Measurements from ENCODE around the gene ARMC8.

Gene ARMC8

DNA sequence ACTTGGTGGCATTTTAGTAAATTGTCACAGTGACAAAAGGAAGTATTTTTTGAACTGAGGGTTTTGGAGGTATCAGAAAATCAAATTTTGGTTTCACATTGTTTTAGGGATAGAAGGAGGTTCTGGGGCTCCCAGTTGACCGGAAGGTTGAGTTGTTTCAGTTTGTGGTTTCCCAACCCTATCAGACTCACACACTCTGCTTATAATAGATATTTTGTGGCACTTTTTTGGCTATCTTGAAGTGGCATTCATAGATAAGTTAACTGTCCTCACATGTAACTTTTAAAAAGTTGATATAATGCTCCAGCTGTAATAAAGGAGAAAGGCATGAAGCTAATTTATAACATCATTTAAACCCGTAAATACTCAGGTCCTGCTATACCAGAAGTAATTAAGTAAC lies 12.8 kb downstream of the ARMC8 start:
- DNase-seq = no peak

DNA sequence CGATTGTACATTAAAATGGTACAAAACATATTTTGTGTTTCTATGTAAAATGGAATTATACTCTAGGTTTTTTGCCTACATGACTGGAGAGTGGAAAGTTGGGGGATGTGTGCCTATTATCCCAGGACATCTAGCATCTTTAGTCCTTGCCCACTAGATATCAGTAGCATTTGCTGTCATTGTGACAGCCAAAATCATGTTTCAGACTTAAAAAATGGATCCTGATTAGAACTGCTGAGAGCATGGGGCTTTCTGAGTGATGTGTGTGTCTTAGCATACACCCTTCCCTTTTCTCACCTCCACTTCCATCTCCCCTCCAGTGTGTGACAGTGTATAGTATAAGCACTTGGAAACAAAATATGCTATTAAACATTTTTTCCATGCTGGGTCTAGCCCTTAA lies 13.3 kb downstream of the ARMC8 start:
- DNase-seq = no peak

DNA sequence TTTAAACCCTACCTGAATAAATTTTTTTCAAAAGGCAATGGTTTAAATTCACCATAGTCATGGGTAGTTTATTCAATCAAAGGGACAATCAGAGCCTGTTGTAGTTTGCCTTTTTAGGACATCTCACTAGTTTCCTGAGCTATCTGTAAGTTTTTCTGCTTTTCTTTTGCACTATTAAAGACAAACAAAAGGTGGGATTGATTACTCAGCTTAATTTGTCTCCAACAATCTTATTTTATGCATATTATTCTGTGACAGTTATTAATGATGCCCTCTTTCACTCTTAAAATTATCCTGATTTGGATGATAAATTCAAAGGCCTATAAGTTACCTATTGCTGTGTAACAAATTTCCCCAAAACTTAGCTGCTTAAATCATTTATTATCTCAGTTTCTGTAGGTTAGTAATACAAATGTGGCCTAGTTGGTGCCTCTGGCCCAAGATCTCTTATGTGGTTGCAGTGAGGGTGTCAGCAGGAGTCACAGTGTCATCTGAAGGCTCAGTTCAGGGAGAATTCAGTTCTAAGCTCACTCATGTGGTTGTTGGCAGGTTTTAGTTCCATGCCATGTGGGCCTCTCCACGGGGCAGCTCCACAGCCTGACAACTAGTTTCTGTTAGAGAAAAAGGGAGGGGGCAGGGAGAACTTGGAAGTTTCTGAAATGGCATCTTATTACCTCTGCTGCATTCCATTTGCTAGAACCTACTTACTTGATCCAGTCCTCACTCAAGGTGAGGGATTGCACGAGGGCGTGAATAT lies 16.0 kb downstream of the ARMC8 start:
- no peak for DNase-seq

DNA sequence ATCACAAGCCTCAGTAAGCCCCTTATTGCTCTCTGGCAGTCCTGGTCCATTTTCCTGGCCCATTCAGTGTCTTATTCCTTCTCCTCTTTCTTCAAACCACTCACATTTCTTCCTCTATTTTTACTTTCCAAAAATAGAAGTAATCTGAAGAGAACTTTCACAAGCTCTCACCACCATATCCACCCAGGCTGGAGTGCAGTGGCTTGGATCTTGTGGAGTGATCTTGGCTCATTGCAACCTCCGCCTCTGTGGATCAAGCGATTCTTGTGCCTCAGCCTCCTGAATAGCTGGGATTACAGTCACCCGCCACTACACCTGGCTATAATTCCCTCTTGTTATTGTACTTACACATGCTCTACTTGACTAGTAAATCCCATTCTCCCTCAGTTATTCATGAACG lies 16.8 kb downstream of the ARMC8 start:
- no peak for DNase-seq

DNA sequence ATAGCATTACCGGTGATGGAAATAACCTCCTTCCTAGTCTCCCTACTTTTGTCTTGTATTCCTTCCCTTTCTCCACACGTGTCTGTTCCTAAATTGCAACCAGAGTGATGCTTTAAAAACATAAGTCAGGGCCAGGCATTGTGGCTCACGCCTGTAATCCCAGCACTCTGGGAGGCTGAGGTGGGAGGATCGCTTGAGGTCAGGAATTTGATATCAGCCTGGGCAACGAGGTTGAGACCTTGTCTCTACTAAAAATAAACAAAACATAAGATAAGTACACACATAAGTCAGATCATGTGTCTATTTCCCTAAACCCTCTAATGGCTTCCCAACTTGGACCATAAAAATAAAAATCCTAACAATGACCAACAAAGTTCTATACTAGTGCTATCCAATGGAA lies 18.4 kb downstream of the ARMC8 start:
- DNase-seq = no peak

DNA sequence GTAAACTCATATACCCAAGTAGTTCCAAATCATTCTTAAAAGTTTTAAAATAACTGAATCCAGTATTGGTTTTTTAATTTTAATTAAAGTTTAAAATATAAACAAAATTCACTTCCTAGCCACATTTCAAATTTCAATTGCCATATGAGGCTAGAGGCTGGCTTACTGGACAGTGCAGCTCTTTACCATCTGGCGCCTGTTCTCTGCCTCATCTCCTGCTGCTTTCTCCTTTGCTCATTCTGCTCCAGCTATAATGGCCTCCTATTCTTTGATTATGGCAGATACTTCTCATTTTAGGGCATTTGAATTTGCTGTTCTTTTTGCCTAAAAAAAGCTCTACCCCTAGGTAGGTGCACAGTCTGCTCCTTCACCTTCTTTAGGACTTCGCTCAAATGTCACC lies 19.1 kb downstream of the ARMC8 start:
- no peak for DNase-seq

DNA sequence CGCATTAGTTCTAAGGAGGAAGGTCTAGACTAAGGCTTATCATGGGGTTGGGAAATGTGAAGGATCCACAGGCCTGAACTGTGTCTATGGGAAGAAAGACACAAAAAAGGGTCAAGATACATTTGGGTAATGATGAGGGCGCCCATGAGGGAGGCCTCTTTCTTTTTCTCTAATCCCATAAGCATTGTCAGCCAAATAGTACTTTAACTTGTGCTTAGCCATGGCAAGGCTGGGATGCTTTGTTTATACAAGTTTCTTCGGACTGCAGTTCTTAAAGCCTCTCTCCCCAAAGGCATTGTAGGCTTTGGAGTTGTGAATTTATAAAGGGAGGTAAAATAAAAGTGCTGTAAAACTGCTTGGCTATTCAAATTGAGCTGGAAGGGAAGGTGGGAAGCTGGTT lies 23.4 kb downstream of the ARMC8 start:
- DNase-seq = no peak

DNA sequence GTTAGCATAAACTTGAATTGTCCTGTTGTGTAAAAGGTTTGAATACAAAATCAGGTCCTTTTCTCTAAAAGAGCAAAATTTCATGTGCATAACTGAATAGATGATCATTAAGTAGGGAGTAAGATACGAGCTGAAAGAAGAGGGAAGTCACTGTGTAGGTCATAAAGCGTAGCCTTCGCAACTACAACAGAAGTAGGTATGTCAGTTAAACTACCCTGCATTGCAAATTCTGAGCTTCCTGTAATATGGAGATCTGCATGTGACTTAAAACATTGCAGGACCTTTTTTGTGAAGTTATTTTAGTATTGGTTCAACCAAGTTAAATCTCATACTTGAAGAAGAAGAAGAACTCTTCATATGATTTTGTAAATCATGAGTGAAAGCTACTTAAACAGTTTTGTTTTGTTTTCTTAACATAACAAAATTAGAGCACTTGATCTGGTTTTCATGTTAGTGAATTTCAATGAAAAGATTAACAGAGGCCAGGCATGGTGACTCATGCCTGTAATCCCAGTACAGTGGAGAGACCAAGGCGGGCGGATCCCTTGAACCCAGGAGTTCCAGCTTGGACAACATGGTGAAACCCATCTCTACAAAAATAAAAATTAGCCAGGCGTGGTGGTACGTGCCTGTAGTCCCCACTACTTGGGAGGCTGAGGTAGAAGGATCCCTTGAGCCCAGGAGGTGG lies 26.4 kb downstream of the ARMC8 start:
- no peak for DNase-seq

DNA sequence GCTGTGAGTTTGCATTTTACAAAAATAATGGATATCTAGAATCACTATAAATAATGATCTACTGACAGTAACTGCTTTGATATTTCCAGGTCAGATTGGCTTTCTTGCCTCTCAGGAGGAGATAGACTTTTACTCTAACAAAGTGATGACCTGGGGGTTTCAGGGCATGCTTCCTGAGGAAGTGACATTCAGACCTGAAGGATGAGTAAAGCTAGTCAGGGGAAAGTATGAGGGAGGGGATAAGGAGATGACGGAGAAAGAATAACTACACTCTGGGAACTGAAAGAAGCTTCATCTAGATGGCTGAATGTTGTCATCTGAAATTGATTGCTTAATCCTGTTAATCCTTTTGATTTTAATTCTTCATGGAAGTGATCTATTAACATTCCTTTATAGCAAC lies 32.2 kb downstream of the ARMC8 start:
- no peak for DNase-seq

DNA sequence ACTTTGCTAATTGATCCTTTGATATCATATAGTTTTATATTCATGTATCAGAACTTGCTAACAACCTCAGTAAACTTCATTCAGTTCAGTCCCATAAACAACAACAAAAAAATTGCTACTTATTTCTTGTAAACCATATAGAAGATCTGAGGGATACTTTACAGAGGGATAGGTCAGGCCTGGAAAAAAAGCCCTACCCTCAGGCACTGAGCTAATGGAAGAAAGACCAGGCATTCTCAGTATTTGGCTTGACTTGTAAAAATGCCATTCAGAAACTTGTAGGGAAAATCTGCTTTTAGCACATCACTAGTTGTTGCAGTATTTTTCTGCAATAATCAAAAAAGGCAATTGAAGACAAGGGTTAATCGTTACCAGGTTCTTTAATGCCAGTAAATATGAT lies 33.1 kb downstream of the ARMC8 start:
- DNase-seq = no peak

DNA sequence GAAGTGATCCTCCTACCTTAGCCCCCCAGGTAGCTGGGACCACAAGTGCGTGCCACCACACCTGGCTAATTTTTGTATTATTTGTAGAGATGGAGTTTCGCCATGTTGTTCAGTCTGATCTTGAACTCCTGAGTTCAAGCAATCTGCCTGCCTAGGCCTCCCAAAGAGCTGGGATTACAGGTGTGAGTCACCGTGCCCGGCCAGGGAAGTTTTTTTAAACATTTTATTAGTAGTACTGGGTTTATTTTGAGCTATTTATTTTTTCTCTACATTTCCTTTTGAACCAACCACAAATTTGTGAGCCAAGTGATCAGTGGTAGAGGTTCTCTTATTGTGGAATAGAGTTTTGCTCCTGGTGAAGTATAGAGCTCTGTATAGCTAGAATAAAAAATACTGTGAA lies 33.7 kb downstream of the ARMC8 start:
- DNase-seq = no peak

DNA sequence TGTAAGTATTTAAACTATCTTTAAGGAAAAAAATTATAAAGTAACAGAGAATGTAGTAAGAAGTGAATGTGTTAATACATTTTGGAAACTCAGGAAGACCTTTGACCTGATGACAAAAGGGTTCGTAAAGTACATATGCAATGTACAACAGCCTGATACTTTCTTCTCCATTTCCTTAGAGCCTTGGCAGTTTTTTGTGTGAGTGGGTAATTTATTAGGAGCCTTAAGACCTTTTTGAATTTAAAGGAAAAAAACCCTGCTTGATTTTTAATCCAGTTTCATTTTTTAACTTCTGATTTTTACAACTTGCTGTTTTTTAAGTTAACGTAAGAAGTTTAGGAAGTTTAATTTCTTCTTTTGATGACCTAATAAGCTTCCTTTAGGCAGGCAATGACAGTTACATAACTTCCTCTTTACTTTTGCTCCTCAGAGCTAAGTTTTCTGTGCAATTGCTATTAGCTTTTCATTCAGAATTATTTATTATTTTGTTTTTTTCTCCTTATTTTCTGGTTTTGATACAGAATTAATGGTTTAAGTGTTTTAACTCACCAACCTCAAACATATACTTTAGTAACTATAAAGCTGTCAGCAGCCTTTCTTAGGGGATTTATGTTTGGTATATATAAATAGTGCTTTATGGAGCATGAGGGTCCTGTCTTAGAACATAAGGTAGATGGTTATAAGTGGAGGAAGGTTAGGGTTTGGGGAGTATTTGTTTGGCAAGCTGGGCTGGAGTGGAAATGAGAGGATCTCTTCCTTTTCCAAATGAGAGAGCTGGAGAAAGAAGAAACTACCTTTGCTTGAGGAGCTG lies 35.2 kb downstream of the ARMC8 start:
- DNase-seq = no peak

DNA sequence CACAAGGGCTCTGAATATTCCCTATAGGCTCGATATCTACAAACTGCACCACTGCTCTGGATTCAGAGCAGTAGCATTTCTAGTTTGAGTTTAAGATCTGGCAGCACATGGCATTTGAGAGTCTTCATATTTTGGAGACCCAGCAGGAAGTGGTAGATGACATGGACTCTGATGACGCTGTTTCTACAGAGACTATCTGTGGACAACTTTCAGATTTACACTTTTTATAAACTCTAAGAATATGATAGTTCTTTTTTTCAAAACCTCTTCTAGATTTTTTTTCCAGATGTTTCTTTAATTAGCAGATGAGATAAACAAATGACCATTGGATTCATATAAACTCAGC lies 35.8 kb downstream of the ARMC8 start:
- DNase-seq = no peak

DNA sequence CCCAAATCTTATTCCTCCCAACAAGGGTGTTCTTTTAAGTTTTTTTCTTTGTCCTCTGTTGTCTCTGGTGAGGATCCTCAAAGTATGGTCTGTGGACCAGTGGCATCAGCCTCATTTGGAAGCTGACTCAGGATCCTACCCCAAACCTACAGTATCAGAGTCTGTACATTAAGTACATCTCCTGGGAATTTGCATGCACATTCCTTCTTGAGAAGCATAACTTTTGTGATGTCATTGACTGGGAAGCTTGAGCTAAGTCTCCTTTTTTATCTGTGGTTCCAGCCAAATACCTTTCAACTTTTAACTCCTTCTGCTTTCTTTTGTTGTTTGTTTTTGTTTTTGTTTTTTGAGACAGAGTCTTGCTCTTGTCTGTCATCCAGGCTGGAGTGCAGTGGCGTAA lies 40.5 kb downstream of the ARMC8 start:
- DNase-seq = no peak

DNA sequence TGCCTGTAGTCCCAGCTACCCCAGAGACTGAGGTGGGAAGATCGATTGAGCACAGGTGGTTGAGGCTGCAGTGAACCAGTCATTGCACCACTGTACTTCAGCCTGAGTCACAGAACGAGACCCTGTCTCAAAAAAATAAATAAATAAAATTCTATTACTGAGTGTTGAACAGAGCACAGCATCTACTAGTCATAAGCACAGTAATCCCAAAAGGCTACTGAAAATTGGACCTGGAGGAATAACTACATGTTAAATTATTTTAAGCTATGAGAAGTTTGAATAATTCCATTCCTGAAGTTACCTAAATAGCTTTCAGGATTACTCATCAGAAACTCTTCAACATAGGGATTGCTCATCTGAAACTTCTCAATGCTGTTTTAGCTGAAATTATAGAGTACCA lies 43.4 kb downstream of the ARMC8 start:
- DNase-seq = no peak

DNA sequence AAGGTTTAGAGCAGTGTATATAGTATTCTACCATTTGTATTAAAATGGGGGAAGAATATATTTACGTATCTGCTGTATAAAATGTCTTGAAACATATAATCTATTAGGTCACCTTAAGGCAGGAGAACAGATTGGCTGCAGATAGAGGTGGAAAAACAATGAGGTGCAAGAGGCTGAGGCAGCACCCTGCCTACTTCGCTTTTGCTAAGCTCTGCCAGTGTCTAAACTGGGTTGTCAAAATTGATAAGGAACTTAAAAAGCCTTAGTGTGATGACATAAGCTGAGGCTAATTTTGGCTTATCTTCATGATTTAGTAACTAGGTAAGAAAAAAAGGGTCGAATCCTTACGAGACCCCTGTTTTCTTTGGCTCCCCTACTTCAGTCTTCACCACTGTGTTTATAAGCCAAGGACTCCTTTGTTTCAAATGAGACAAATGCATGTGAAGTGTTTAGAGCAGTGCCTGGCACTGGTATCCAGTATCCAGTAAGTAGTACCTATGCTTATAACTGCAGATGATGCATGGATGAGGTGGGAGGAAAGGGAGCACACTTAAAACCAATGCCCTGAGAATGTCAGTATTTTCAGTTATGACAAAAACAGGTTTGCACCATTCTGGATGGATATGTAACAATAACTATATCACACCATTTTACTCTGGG lies 45.7 kb downstream of the ARMC8 start:
- DNase-seq = no peak

DNA sequence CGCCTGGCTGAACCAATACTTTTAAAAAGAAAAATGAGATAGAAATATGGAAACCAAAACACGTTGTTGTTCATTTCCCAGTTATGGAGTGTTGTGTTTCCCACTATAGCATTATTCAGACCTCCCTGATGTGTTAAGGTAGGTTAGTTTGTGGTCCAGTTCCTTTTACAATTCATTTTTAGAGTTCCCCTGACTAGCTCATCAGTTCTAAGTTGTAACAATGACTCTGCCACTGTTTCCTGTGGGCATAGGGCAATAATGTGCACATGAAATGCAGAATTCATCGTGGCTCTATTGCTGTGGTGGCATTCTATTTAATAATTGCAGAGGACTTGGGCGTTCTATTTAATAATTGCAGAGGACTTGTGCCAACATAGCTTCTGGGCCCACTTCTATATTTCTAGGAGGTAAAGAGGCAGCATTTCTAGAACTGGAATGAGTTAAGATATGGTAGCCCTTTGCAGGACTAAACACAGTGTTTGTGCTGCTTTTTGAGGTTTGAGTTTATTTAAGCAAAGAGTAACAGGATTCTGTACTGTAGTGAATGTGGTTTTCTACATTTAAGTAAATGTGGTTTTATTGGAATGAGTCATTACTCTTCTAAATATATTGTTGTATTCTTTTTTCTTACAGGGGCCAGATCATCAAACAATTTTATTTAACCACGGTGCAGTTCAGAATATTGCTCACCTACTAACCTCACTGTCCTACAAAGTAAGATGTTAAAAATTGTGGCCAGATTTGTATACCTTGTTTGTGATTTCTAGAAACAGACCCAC lies 47.5 kb downstream of the ARMC8 start:
- no peak for DNase-seq

DNA sequence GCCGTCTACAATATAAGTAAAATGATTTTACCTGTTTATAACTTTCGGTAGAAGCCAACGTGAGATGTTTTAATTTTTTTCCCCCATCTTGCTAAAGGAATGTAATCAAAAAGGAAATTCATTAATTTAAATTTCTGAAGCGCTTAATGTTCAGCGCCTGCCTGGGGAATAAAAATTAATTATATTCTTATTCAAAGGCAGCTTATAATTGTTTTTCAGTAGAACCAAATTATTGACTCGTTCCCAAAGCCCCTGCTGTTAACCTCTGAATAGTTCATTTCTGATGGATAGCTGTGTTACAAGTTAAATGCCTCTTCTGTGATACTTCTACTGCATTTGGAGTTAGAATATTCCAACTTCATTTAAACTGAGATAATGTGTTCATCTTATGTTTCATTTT lies 51.6 kb downstream of the ARMC8 start:
- no peak for DNase-seq

DNA sequence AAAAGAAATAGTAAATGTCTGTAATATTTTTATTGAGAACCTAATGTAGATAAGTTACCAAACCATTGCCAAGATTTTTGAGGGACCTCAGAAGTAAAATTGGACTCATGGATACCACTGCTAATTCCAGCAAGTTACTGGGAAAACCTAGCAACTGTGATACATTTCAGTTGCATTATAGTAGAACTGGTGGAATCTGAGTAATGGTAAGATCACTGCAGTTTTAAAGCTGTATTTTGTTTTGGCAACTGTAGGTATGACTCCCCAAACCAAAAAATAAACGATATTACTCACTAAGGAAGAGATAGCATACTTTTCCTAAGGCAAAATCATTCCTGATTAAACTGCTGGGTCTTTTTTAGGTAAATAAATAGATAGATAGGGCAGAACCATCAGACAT lies 54.0 kb downstream of the ARMC8 start:
- no peak for DNase-seq

DNA sequence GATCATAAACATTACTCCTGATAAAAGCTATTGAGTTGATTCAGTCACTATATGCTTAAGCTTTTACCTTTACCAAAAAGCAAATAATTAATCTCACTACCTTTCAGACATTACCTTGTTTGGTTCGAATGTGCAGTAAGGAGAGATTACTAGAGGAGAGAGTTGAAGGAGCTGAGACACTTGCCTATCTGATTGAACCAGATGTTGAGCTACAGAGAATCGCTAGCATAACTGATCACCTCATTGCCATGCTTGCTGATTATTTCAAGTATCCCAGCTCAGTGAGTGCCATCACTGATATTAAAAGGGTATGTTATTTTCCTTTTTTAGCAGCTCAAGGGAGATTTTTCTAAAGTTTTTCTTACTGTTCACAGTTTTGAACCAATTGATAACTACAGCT lies 54.6 kb downstream of the ARMC8 start:
- DNase-seq = no peak

DNA sequence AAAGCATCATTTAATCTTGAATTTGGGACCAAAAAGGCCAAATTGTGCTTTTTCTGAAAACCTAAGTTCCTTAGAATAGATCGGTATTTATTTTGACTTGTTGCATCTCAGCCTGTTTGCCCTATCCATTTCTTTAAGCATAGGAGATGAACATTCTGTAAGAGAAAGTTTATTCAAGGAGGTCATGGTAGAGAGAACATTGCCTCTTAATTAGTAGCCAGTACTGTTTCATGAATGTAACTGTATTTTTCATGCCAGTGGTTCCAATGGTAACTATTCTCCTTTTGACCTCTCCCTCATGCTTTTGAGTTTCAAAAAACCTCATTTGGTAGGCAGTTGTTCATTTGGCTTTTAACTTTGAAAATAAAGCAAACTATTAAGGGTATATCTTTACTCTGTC lies 55.4 kb downstream of the ARMC8 start:
- no peak for DNase-seq

DNA sequence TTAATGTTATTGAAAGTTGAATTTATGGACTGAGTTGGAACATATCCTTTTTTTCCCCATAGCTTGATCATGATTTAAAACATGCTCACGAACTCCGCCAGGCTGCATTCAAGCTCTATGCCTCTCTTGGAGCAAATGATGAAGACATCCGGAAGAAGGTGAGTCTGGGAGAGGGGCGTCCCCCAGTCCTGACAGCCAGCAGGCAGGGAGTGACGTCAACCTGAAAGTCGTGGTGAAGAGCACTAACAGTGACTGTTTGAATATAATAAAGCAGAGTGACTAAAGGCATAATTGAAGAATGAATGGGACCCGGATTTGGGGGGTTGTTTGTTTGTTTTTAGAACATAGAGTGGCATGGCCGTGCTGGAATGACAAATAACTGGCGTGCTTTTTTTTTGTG lies 57.9 kb downstream of the ARMC8 start:
- DNase-seq = no peak

DNA sequence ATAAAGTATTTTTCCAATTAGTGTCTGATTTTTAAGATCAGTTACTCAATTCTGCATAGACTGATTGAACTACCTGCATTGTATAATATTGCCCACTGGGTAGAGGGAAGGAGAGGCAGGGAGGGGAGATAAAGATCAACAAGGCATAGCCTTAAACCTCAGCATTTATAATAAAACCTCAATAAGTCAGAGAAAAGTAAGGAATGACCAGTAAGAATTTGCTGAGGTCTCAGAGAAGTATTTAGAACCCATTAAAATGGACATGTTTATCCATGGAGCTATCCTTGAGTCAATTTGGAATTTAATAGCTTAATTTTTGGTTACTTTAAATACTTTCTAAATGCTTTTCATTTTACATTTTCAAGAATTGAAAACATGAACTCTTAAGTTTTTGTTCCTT lies 62.5 kb downstream of the ARMC8 start:
- DNase-seq = no peak
